Erythroblast (primary cell): ENCODE measurements around the gene ICAM5.
A peak's percentile ranks its signal among the peaks of the same experiment; 100 is the strongest.
"Not testable (repeated sequence)": the region's sequence is repeated elsewhere in the genome, so short reads cannot be mapped to it uniquely, and the experiment has no call there.

Source experiments
- DNase-seq, 2 experiments: peaks; one replicate each; lab custom pipeline; 2025; lab: John Stamatoyannopoulos, UW
- GATA1 ChIP-seq: IDR thresholded peaks from 2 replicates; pipeline ENCODE4 v1.6.1; 2011; ENCODE audit warnings: low read depth, mild to moderate bottlenecking, control low read depth, low read length, moderate library complexity
- POLR2A ChIP-seq: IDR thresholded peaks from 2 replicates; pipeline ENCODE4 v1.6.1; 2011; ENCODE audit warnings: mild to moderate bottlenecking, low read length

The ICAM5 gene

GRCh38 chr19:10289836-10290356 lies at the start of gene ICAM5:
ICAM5 (plus strand) TSS chr19:10289952; CDS start chr19:10290044, 92 bp downstream.
- TF ChIP-seq GATA1 (no peak), POLR2A (no peak)

GRCh38 chr19:10241826-10242449 lies 47.8 kb upstream of the ICAM5 start:
- DNase-seq = not testable (repeated sequence)

More at GRCh38 chr19:10289836-10290356, at the start of gene ICAM5:
- peak; percentile 88 to 89 for DNase-seq

GRCh38 chr19:10243606-10244005 lies 46.1 kb upstream of the ICAM5 start:
- DNase-seq = no peak
- TF ChIP-seq GATA1 (no peak), POLR2A (no peak)

GRCh38 chr19:10245189-10245939 lies 44.4 kb upstream of the ICAM5 start:
- no peak for TF ChIP-seq GATA1
- TF ChIP-seq POLR2A = no peak
- no peak for DNase-seq

- DNase-seq = no peak
- TF ChIP-seq GATA1 (no peak), POLR2A (no peak)
These were observed 43.2 kb upstream of the ICAM5 start for GRCh38 chr19:10246511-10246910.

GRCh38 chr19:10251792-10252694 lies 37.7 kb upstream of the ICAM5 start, which contains the start of gene MRPL4:
MRPL4 (plus strand) TSS chr19:10252214; CDS start chr19:10252254, 40 bp downstream.
- TF ChIP-seq POLR2A = peak; percentile 81
- TF ChIP-seq GATA1 = no peak
- peak; percentile 98 to 99 for DNase-seq

GRCh38 chr19:10252707-10253106 lies 37.0 kb upstream of the ICAM5 start:
- peak in 1 of 2 experiments; percentile 56 for DNase-seq
- TF ChIP-seq POLR2A (no peak), GATA1 (no peak)

- TF ChIP-seq GATA1 (no peak), POLR2A (no peak)
- DNase-seq = no peak
These were observed 35.5 kb upstream of the ICAM5 start for GRCh38 chr19:10254244-10254643.

- TF ChIP-seq GATA1 (no peak), POLR2A (no peak)
- no peak for DNase-seq
These were observed 34.4 kb upstream of the ICAM5 start for GRCh38 chr19:10255358-10255757.

GRCh38 chr19:10256551-10256950 lies 33.2 kb upstream of the ICAM5 start:
- DNase-seq = no peak
- no peak for TF ChIP-seq GATA1
- no peak for TF ChIP-seq POLR2A

GRCh38 chr19:10256970-10257615 lies 32.7 kb upstream of the ICAM5 start:
- no peak for DNase-seq
- TF ChIP-seq GATA1 (no peak), POLR2A (no peak)

GRCh38 chr19:10258080-10258710 lies 31.6 kb upstream of the ICAM5 start:
- TF ChIP-seq GATA1 (no peak), POLR2A (no peak)
- DNase-seq = no peak
